ENCODE data around the gene RBBP8NL. TPM values are rescaled to one million over a fixed set of nuclear protein-coding genes. Genes with fewer than 3 reads are reported as not detected.

RBBP8NL gene
- total and polyA plus RNA-seq, 12 donors: not detected

- peaks cover 17 to 27% of the 10 kb centered on the region in 2 donors for H3K4me1 ChIP-seq (replicated peaks in 1 of 2)
- peaks cover 0 to 22% of the 10 kb centered on the region in 2 donors for H3K36me3 ChIP-seq (replicated peaks in 1 of 2)
- intact Hi-C loops (cut with DNase I): loop anchor here in 1 of 2 donors (5.0 kb wide), 1 partner anchor 36 kb away; no protein-coding TSS in a partner anchor
- no peaks in the 10 kb centered on the region for H3K27me3 ChIP-seq
- peak in 1 of 2 donors; percentile 42 for TF ChIP-seq POLR2A (IDR thresholded peaks at IDR 0.05)
- no peak for TF ChIP-seq CTCF (IDR thresholded peaks at IDR 0.05)
- no peaks in the 10 kb centered on the region for H3K9me3 ChIP-seq (replicated peaks in 1 of 3)
- DNase-seq: peak in 3 of 7 donors; percentile 53 to 62 (median 53)
- peak overlapping the region in 3 of 5 donors; percentile 87 to 91 (median 90) for H3K27ac ChIP-seq
- 42 to 51% (median 44%) methylated on average over 20 of the region's 20 CpGs for WGBS, 4 donors
- H3K4me3 ChIP-seq: peak overlapping the region in 2 of 4 donors; percentile 80 to 97
Measured at GRCh38 chr20:62387933-62388635, 39.3 kb downstream of the RBBP8NL start.

DNA sequence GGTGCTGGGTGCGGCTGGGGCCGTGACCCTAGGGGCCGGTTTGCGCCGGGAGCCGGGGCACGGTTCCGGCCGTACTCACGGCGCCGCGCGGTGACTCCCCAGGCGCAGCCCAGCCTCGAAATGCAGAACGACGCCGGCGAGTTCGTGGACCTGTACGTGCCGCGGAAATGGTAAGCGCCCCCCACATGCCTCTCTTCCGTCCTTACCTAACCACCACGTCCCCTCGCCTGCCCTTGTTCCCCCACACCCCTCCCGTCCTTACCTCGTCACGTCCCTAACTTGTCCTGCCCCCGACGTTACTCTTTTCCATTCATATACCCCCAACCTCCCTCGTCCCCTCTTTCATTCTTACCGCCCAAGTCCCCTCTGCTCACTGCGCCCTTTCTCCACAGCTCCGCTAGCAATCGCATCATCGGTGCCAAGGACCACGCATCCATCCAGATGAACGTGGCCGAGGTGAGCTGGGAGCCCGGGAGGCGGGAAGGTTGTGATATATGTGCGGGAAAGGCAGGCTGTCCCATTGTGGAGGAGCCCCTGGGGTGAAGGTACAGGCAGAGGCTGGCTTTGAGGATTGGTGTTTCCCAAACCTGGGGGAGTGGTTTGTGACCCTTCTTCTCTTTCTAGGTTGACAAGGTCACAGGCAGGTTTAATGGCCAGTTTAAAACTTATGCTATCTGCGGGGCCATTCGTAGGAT, 40.0 kb downstream of the RBBP8NL start:
- WGBS, 4 donors: 2 to 4% (median 3%) methylated on average over 33 to 47 of the region's 47 CpGs
- Histone ChIP-seq H3K36me3 (replicated peaks in 1 of 2) (peaks cover 0 to 22% of the 10 kb centered on the region in 2 donors), H3K4me3 (peak overlapping the region; percentile 26 to 97 (median 88)), H3K27ac (peak overlapping the region in 4 of 5 donors; percentile 84 to 91 (median 88)), H3K27me3 (no peaks in the 10 kb centered on the region), H3K4me1 (replicated peaks in 1 of 2) (peaks cover 17 to 27% of the 10 kb centered on the region in 2 donors), H3K9me3 (replicated peaks in 1 of 3) (no peaks in the 10 kb centered on the region)
- DNase-seq: no peak
- intact Hi-C loops (cut with DNase I): loop anchor here in 1 of 2 donors (5.0 kb wide), 1 partner anchor 35 kb away; no protein-coding TSS in a partner anchor
- no peak for TF ChIP-seq POLR2A (IDR thresholded peaks at IDR 0.05)
- TF ChIP-seq CTCF (IDR thresholded peaks at IDR 0.05): no peak

- peak; percentile 92 to 97 (median 95) for DNase-seq
- H3K27ac ChIP-seq: peak within 1 kb of the TSS; percentile 54 to 91 (median 87)
- H3K36me3 ChIP-seq (replicated peaks in 1 of 2): peaks cover 0 to 22% of the 10 kb centered on the region in 2 donors
- intact Hi-C loops (cut with DNase I): loop anchor here in 1 of 2 donors (5.0 kb wide), 1 partner anchor 34 kb away; no protein-coding TSS in a partner anchor
- H3K9me3 ChIP-seq (replicated peaks in 1 of 3): no peaks in the 10 kb centered on the region
- WGBS, 4 donors: 0 to 1% (median 1%) methylated on average over 14 to 83 of the region's 83 CpGs
- H3K4me3 ChIP-seq: peak within 1 kb of the TSS; percentile 80 to 97 (median 88)
- H3K27me3 ChIP-seq: no peaks in the 10 kb centered on the region
- H3K4me1 ChIP-seq (replicated peaks in 1 of 2): peaks cover 17 to 30% of the 10 kb centered on the region in 2 donors
- TF ChIP-seq CTCF (IDR thresholded peaks at IDR 0.05): no peak
- TF ChIP-seq POLR2A (IDR thresholded peaks at IDR 0.05): peak; percentile 43 to 80
Measured at GRCh38 chr20:62386383-62387218, 40.7 kb downstream of the RBBP8NL start, which contains the start of gene RPS21. Gene RPS21, plus strand, starts transcription at chr20:62387103. Its CDS starts 236 bp downstream, at chr20:62387339.

All from adrenal gland (tissue), 12 donors.